Neutrophil (primary cell): Measurements from ENCODE around the gene FGF8.

ENCODE experiments used
- H3K27ac ChIP-seq: fragments of 200-600 bp; sonication (generic); 2 replicates; pipeline ENCODE4 v1.5.1; 2016; ENCODE audit warnings: mild to moderate bottlenecking, moderate library complexity
- H3K27me3 ChIP-seq: fragments of 200-600 bp; sonication (generic); 2 replicates; pipeline ENCODE4 v1.6.0; 2016; ENCODE audit warnings: mild to moderate bottlenecking
- H3K36me3 ChIP-seq: fragments of 200-600 bp; sonication (generic); 2 replicates; pipeline ENCODE4 v1.5.1; 2017
- H3K4me1 ChIP-seq, 2 experiments: fragments of 200-600 bp in 1 of 2; sonication (generic) in 1 of 2; 1 replicate in 1 of 2; 2 replicates in 1 of 2; pipeline versions ENCODE4 v1.5.1 to v1.6.1; 2013 to 2016; ENCODE audit warnings: low read depth in 1 of 2, low read length in 1 of 2, mild to moderate bottlenecking in 1 of 2, moderate library complexity in 1 of 2; ENCODE audit not compliant: control insufficient read depth in 1 of 2, insufficient read depth in 1 of 2
- H3K4me3 ChIP-seq, 2 experiments: fragments of 200-600 bp in 1 of 2; sonication (generic) in 1 of 2; 1 replicate in 1 of 2; 2 replicates in 1 of 2; pipeline ENCODE4 v1.5.1; 2013 to 2016; ENCODE audit warnings: low read depth in 1 of 2, low read length in 1 of 2, mild to moderate bottlenecking in 1 of 2, moderate library complexity in 1 of 2
- H3K9me3 ChIP-seq: fragments of 200-600 bp; sonication (generic); 2 replicates; pipeline ENCODE4 v1.5.1; 2016
- TF ChIP-seq, protein P1 (sequence below): fragments of 200-600 bp; sonication (generic); IDR thresholded peaks from 2 replicates; pipeline ENCODE4 v1.5.1; 2016; ENCODE audit warnings: antibody characterized with exemption

FGF8 gene

DNA sequence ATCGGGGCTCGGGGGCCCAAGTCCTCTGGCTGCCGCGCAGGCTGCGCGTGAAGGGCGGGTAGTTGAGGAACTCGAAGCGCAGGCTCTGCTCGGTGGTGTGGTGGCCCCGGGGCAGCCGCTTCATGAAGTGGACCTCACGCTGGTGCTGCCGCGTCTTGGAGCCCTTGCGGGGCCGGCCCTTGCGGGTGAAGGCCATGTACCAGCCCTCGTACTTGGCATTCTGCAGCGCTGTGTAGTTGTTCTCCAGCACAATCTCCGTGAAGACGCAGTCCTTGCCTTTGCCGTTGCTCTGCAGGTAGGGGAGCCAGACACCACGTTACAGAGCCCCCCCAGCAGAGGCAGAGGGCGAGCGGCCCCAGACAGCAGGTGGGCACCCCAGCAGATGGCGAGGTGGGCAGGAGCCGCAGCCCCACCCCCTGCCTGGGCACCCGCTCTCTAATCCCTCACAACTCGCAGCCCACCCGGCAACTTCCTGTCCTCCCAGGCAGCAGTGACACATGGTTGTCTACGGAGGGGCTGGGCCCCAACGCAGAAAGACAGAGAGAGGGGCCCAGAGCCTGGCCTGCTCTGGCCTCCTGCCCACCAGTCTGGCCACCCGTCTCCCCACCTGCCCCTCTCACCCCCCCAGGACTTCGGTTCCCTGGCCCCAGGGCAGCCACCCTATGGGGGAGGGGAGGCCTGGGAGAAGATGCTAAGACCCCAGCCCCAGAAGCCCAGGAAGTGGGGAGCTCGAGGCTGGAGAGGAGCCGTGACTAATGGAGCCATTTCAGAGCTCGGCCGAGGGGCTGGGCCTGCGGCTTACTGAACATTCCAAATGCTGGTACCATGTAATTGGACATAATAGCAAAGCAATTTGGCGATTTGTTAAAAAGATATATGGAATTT lies 5.3 kb downstream of the FGF8 start:
- Histone ChIP-seq H3K27ac (no peak overlapping the region), H3K4me1 (no peaks in the 10 kb centered on the region), H3K27me3 (peaks cover 99% of the 10 kb centered on the region), H3K4me3 (no peak overlapping the region), H3K9me3 (no peaks in the 10 kb centered on the region), H3K36me3 (no peaks in the 10 kb centered on the region)
- TF ChIP-seq, protein P1, sequence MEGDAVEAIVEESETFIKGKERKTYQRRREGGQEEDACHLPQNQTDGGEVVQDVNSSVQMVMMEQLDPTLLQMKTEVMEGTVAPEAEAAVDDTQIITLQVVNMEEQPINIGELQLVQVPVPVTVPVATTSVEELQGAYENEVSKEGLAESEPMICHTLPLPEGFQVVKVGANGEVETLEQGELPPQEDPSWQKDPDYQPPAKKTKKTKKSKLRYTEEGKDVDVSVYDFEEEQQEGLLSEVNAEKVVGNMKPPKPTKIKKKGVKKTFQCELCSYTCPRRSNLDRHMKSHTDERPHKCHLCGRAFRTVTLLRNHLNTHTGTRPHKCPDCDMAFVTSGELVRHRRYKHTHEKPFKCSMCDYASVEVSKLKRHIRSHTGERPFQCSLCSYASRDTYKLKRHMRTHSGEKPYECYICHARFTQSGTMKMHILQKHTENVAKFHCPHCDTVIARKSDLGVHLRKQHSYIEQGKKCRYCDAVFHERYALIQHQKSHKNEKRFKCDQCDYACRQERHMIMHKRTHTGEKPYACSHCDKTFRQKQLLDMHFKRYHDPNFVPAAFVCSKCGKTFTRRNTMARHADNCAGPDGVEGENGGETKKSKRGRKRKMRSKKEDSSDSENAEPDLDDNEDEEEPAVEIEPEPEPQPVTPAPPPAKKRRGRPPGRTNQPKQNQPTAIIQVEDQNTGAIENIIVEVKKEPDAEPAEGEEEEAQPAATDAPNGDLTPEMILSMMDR = no peak

DNA sequence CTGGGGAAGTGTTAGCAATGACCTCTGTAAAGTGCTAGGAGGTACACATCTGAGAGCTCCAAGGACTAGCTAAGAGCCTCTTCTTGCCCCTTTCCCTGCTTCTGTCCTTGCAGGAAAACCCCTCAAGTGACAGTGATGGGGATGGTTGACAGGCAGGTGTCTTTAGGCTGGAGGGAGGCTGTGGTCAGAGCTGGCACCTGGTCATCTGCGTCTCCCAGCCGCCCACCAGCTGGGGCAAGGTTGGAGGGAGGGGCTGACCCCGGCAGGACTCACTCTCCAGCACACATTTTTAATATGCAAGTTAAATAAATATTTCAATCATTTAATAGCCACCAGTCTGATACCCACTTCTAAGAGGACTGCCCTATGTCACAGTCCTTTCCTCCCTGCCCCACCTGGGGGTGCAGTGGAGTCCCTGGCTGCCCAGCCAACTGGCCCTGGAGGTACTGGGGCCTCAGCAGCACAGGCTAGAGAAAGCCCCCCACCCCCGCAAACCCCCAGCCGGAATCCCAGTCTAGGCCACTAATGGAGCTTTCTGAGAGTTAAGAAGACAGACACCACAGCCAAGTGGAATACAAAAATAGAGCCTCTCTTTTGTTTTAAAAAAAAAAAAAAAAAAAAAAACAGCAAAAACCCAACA lies 6.3 kb downstream of the FGF8 start:
- H3K27ac ChIP-seq = no peak overlapping the region
- no peak overlapping the region for H3K4me3 ChIP-seq
- H3K9me3 ChIP-seq = no peaks in the 10 kb centered on the region
- H3K27me3 ChIP-seq = peaks cover 99% of the 10 kb centered on the region
- no peaks in the 10 kb centered on the region for H3K36me3 ChIP-seq
- H3K4me1 ChIP-seq = no peaks in the 10 kb centered on the region
- TF ChIP-seq, protein P1 = no peak

DNA sequence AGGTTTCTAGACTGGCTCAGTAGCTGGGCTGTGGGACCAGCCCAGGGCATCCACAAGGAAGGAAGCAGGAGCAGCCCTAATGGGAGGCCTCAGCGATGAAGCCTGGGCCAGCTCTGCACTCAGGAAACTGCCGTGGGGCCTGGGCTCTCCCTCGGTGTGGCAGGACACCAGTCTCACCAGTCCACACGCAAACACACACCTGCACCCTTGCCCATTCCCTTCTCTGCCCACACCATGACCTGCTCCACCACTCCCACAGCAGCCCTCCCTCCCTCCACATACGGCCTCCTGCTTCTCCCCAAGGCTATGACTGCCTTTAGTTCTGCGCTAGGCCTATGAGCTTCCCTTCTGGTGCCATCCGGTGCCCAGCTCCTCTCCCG lies 7.1 kb downstream of the FGF8 start:
- H3K9me3 ChIP-seq = no peaks in the 10 kb centered on the region
- H3K27me3 ChIP-seq = peaks cover 97% of the 10 kb centered on the region
- H3K27ac ChIP-seq = no peak overlapping the region
- H3K4me1 ChIP-seq = no peaks in the 10 kb centered on the region
- no peaks in the 10 kb centered on the region for H3K36me3 ChIP-seq
- H3K4me3 ChIP-seq = no peak overlapping the region
- TF ChIP-seq, protein P1 = no peak

DNA sequence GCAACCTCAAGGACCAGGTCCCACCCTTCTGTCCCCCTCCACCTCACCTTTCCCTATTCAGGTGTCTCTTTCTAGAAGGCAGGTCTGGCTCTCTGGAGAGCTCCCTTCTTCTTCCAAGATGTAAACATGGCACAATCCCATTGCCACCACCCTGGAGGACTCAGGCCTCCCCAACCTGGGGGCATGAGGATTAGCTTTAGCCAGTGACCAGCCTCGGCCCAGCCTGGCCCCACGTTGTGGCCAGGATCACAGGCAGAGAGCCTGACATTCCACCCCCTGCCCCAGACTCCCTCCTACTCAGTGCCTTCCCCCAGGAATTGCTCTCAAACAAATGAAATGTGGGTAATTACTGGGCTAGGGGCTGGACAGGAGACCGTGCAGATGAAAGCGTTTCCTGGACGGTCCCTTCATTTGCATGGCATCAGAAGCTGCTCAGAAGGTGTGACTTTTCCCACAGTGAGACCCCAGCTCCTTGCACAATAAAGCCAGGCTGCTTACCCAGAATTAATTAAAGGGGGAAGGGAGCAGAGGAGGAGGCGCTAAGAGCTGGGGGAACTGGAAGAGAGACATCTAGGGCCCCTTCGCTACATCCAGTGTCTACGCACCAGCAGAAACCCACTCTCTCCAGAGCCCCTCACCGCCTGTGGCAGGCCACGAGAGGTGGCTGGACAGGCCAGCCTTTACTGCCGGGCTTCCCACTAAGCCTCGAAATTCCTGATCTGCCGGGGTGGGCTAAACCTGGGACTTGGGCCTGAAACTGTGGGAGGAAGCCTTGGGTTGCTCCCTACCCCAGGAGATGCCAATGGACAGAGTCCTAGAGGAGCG lies 7.7 kb downstream of the FGF8 start:
- TF ChIP-seq, protein P1 = no peak
- no peaks in the 10 kb centered on the region for H3K9me3 ChIP-seq
- no peak overlapping the region for H3K27ac ChIP-seq
- H3K36me3 ChIP-seq = no peaks in the 10 kb centered on the region
- H3K4me1 ChIP-seq = no peaks in the 10 kb centered on the region
- peaks cover 97% of the 10 kb centered on the region for H3K27me3 ChIP-seq
- no peak overlapping the region for H3K4me3 ChIP-seq

DNA sequence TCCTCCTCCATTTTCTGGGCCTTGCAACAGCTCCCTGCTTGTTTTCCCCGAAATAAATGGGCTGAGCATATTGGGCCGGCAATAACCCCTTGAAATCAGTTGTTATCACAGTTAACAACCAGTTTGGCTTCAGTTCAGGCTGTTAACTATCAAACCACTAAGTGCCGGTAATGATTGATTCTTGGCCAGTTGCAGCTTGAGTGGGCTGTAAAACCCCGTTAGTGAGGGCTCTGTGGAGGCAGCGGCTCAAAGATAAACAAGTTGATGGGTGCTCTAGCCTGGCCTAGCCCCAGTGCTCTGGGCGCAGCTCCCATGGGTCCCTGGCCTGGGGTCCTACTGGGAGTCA lies 8.3 kb downstream of the FGF8 start:
- Histone ChIP-seq H3K27me3 (peaks cover 97% of the 10 kb centered on the region), H3K4me1 (no peaks in the 10 kb centered on the region), H3K27ac (no peak overlapping the region), H3K4me3 (no peak overlapping the region), H3K9me3 (no peaks in the 10 kb centered on the region), H3K36me3 (no peaks in the 10 kb centered on the region)
- TF ChIP-seq, protein P1 = no peak
